Activated CD8-positive, alpha-beta memory T cell treated with anti-CD3 and anti-CD28 coated beads for 36 hours (primary cell): ENCODE data around the gene NCBP3. TPM values are rescaled to one million over a fixed set of nuclear protein-coding genes. Genes with fewer than 3 reads are reported as not detected.

Experiments
- CTCF ChIA-PET: fragments of 350-600 bp; sonication (Branson Sonifier 250); formaldehyde crosslinking; loops from one replicate; lab custom pipeline; 2021; ENCODE audit warnings: antibody characterized with exemption; lab: Charles Lee
- POLR2A ChIA-PET: fragments of 350-600 bp; sonication (Branson Sonifier 250); formaldehyde crosslinking; loops from one replicate; lab custom pipeline; 2021; ENCODE audit warnings: antibody characterized with exemption; lab: Charles Lee
- total RNA-seq, 2 experiments: library from RNA; stranded (reverse); gene quantifications; one replicate each; pipeline ENCODE4 v1.2.3, GENCODE V29; 2021

NCBP3 gene
- total RNA-seq, 2 experiments from 2014 or later: 43.8 to 45.4 TPM

- POLR2A ChIA-PET: no interaction called here
- CTCF ChIA-PET: no interaction called here
Observed at GRCh38 chr17:3886776-3887175, 40.7 kb upstream of the NCBP3 start.

GRCh38 chr17:3885970-3886369 lies 39.9 kb upstream of the NCBP3 start:
- CTCF ChIA-PET: interaction anchor here (1.1 kb wide), 1 partner anchor 59 kb away, joined by 3 read pairs; no protein-coding TSS in a partner anchor
- POLR2A ChIA-PET: no interaction called here

- ChIA-PET CTCF (interaction anchor here (0.5 to 1.2 kb wide), 3 partner anchors 58 to 147 kb away, joined by 3 to 5 read pairs (median 3); no protein-coding TSS in a partner anchor), POLR2A (no interaction called here)
Observed at GRCh38 chr17:3885271-3885670, 39.2 kb upstream of the NCBP3 start.

GRCh38 chr17:3884188-3884587 lies 38.1 kb upstream of the NCBP3 start:
- ChIA-PET CTCF (interaction anchor here (0.5 to 1.2 kb wide), 2 partner anchors 146 to 974 kb away, joined by 3 read pairs; no protein-coding TSS in a partner anchor), POLR2A (no interaction called here)

- POLR2A ChIA-PET: no interaction called here
- CTCF ChIA-PET: no interaction called here
Observed at GRCh38 chr17:3882276-3882675, 36.2 kb upstream of the NCBP3 start.

- ChIA-PET CTCF (no interaction called here), POLR2A (no interaction called here)
Observed at GRCh38 chr17:3880983-3881382, 34.9 kb upstream of the NCBP3 start.

- ChIA-PET POLR2A (no interaction called here), CTCF (interaction anchor here (0.6 to 1.2 kb wide), 2 partner anchors 34 to 1281 kb away, joined by 3 to 5 read pairs; no protein-coding TSS in a partner anchor)
Observed at GRCh38 chr17:3879591-3880417, 33.8 kb upstream of the NCBP3 start.

GRCh38 chr17:3879186-3879585 lies 33.1 kb upstream of the NCBP3 start:
- POLR2A ChIA-PET: no interaction called here
- CTCF ChIA-PET: interaction anchor here (1.2 kb wide), 1 partner anchor 35 kb away, joined by 3 read pairs; no protein-coding TSS in a partner anchor

- POLR2A ChIA-PET: no interaction called here
- CTCF ChIA-PET: no interaction called here
Observed at GRCh38 chr17:3877220-3877619, 31.2 kb upstream of the NCBP3 start.

GRCh38 chr17:3875317-3875716 lies 29.3 kb upstream of the NCBP3 start:
- POLR2A ChIA-PET: no interaction called here
- CTCF ChIA-PET: no interaction called here

- POLR2A ChIA-PET: no interaction called here
Observed at GRCh38 chr17:3873862-3874261, 27.8 kb upstream of the NCBP3 start.

GRCh38 chr17:3870871-3871306 lies 24.8 kb upstream of the NCBP3 start:
- POLR2A ChIA-PET: no interaction called here
- CTCF ChIA-PET: no interaction called here

More at GRCh38 chr17:3873862-3874261, 27.8 kb upstream of the NCBP3 start:
- CTCF ChIA-PET: no interaction called here

GRCh38 chr17:3867606-3868005 lies 21.6 kb upstream of the NCBP3 start:
- CTCF ChIA-PET: interaction anchor here (1.1 kb wide), 1 partner anchor 11 kb away, joined by 3 read pairs; no protein-coding TSS in a partner anchor

GRCh38 chr17:3867106-3867505 lies 21.1 kb upstream of the NCBP3 start:
- CTCF ChIA-PET: interaction anchor here (1.1 kb wide), 1 partner anchor 10 kb away, joined by 3 read pairs; no protein-coding TSS in a partner anchor
- POLR2A ChIA-PET: no interaction called here

More at GRCh38 chr17:3867606-3868005, 21.6 kb upstream of the NCBP3 start:
- POLR2A ChIA-PET: no interaction called here

GRCh38 chr17:3866276-3866675 lies 20.2 kb upstream of the NCBP3 start:
- CTCF ChIA-PET: interaction anchor here (1.1 to 1.4 kb wide), 2 partner anchors 9 kb away, joined by 3 read pairs; no protein-coding TSS in a partner anchor
- POLR2A ChIA-PET: no interaction called here

- ChIA-PET POLR2A (no interaction called here), CTCF (interaction anchor here (1.1 to 2.1 kb wide), 3 partner anchors 8 to 140 kb away, joined by 3 to 5 read pairs (median 3); no protein-coding TSS in a partner anchor)
Observed at GRCh38 chr17:3865176-3865575, 19.1 kb upstream of the NCBP3 start.

- ChIA-PET CTCF (interaction anchor here (1.1 to 2.1 kb wide), 3 partner anchors 19 to 141 kb away, joined by 3 to 12 read pairs (median 5); partner anchors contain the start of gene NCBP3), POLR2A (no interaction called here)
Observed at GRCh38 chr17:3864534-3864933, 18.5 kb upstream of the NCBP3 start.

GRCh38 chr17:3861761-3862681 lies 16.0 kb upstream of the NCBP3 start:
- ChIA-PET POLR2A (no interaction called here), CTCF (interaction anchor here (0.9 to 2.7 kb wide), 4 partner anchors 17 to 149 kb away, joined by 3 to 8 read pairs (median 4); no protein-coding TSS in a partner anchor)
